GM19328 (cell line): ENCODE results near the gene CAPN7.

Source experiments
- ATAC-seq: cut with Tn5 transposase; IDR thresholded peaks from one replicate; pipeline ENCODE4 v1.9.1; 2021; ENCODE audit warnings: mild to moderate bottlenecking, moderate library complexity; ENCODE audit not compliant: unreplicated experiment

CAPN7 gene

DNA sequence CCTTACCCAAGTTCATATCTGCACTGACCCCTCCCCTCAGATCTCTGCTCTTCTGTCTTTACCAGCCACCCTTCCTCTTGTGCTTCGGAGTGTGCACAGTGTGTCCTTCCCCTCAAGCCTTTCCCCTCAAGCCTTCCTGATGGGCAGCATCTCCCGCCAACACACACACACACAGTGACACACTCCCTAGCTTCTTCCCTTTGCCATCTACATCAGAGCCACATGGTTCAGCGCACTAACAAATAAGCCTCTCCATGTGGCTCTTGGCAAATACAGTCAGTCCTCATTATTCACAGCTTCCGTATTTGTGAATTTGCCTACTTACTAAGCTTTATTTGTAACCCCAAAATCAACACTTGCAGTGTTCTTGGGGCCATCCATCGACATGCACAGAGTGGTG lies 88.9 kb downstream of the CAPN7 start:
- no peak for ATAC-seq

DNA sequence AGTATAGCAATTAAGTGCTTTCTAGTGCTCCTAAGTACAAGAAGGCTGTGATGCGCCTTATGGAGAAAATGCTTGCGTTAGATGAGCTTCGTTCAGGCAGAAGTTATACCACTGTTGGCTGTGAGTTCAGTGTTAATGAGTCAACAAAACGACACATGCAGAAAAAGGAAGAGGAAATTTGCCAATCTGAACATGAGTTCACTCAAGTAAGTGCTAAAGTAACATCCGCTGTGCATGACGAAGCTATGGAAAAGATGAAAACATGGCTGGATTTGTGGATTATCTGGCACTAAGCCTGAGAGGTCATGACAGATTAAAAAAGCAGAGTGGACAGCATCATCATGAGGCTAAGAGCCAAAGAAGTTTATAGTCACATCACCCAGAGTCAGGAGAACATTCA lies 89.5 kb downstream of the CAPN7 start:
- ATAC-seq: no peak

DNA sequence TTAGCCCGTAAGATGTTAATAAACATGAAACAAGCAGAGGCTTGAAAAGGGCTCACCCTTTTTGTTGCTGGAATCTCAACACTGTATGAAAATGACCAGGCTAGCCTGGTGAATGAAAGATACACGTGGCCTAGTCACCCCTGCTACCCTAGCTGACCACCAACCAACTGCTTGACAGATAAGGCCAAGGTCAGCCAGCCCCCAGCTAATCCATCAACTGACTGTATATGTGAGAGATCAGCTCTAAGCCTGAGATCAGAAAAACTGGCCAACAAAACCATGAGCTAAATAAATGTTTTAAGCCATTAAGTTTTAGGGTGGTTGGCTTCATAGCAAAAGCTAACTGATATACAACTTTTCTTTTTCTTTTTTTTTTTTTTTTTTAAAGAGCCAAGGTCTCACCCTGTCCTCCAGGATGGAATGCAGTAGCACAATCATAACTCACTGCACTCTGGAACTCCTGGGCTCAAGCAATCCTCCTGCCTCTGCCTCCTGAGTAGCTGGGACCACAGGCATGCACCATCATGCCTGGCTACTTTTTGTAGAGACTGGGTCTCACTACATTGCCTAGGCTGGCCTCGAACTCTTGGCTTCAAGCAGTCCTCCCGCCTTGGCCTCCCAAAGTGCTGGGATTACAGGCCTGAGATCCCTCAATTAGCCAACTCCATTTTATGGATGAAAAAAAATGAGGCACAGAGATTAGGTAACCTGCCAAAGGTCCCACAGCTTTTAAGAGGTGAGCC lies 91.7 kb downstream of the CAPN7 start:
- ATAC-seq: no peak

DNA sequence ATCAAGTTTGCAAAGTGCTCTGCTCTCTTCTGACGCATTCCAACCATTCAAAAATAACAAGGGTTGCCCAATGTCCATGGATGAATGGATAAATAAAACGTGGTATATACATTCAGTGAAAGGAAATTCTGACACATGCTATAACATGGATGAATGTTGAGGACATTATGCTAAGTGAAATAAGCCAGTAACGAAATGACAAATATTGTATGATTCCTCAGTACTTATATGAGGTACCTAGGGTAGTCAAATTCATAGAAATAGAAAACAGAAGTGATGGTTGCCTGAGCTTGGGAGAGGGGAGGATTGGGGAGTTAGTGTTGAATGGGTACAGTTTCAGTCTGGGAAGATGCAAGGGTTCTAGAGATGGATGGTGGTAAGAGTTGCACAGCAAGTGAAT lies 92.5 kb downstream of the CAPN7 start:
- no peak for ATAC-seq

DNA sequence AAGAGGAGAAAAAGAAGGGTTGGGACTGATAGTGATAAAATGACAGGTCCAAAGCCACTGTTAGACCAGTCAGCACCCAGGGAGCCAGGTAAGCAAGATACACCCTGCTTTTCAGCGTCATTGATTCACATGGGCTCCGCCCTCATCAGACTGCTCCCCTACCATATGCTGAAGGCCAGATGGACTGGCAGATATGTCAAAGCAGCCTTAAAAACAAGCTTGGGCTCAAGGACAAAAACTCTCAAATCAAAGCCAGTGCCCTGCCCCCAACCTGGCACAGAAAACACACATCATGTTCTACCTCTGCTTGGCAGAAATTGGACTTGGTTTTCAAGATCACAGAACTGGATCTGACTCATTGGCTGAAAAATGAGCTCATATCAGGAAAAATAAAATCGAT lies 93.0 kb downstream of the CAPN7 start:
- ATAC-seq: no peak

DNA sequence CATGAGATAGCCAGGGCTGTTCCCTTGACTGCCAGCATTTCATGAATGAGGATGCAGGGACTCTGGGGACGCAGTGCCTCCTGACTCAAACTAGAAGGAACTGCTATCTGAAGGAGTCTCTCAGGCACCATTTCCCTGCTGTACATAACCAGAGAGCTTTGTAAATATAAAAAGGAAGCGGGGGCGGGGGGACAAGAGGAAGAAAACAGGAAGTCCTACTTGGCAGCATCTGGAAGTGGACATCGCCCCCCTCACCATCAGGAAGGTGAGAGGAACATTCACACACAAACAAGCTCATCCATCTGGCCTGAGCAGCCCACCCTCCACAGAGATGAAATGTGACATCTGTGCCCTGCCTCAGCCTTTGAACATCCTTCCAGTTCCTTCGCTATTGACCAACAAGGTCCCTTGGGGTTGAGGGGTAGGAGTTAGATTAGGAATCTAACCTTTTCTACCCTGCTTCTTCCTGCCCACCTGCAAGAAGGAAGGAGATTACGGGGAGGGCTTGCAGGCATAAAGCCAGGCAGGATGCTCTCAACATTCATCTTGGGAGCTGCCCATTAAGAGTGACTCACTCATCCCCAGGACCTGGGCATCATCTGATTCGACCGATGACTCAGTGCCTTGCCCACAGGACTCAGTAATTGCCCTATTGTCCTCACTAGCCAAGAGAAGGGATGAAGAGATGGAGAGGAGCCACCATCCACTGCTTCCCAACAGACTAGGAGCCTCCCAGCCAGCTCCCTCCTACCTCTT lies 94.5 kb downstream of the CAPN7 start:
- no peak for ATAC-seq

DNA sequence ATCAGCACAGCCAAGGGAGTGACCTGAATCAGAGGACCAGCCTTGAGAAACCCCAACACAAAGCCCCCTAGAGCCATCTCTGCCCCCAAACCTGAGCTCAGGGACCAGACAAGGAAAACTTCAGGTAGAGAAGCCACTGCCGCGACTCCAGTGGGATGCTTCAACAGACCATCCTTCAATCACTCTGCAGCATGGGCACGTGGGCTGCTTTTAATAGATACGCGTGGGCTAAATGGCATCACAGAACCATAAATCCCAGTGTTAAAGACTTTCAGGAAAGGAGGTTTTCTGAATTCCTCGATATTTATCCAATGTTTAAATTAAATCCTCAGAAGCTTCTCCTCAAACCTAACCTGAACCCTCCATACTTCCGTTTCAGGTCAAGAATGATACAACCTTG lies 95.7 kb downstream of the CAPN7 start:
- ATAC-seq: no peak
